Endothelial cell of umbilical vein (primary cell): ENCODE data around the gene TBC1D17. TPM values are rescaled to one million over a fixed set of nuclear protein-coding genes. Genes with fewer than 3 reads are reported as not detected.

Source experiments
- BruUV-seq: library from RNA; stranded (reverse); fragments of 400-500 nt; replicated peaks from 2 replicates; lab custom pipeline; 2021; lab: Mats Ljungman, UMichigan
- CTCF ChIA-PET: fragments of 300-600, 350-600 bp; sonication (Branson Sonifier 250); formaldehyde crosslinking; loops from one replicate; lab custom pipeline; 2021; ENCODE audit warnings: antibody characterized with exemption, inconsistent platforms; lab: Charles Lee
- POLR2A ChIA-PET: fragments of 300-600, 350-600 bp; sonication (Branson Sonifier 250); formaldehyde crosslinking; loops from one replicate; lab custom pipeline; 2021; ENCODE audit warnings: antibody characterized with exemption, inconsistent platforms; lab: Charles Lee
- DNase-seq: peaks from one replicate; pipeline ENCODE4 v3.0.0-alpha.2; 2011; ENCODE audit warnings: low read depth, low spot score
- FAIRE-seq: peaks from 2 replicates; lab custom pipeline; 2011; peaks lifted over from hg19 to GRCh38; lab: Jason Lieb, UNC
- H2AFZ ChIP-seq: 2 replicates; pipeline ENCODE4 v1.6.0; 2012; ENCODE audit warnings: low read depth, low read length, control low read depth, inconsistent platforms
- H3K27ac ChIP-seq: 2 replicates; pipeline ENCODE4 v1.5.1; 2011; ENCODE audit warnings: low read depth, mild to moderate bottlenecking, control low read depth, low read length, moderate library complexity; ENCODE audit not compliant: insufficient read depth
- H3K27me3 ChIP-seq, 2 experiments: 2 replicates each; pipeline versions ENCODE4 v1.6.0 to v1.6.1; 2011; ENCODE audit warnings: low read length in 2 of 2, mixed read lengths in 1 of 2; ENCODE audit not compliant: control insufficient read depth in 2 of 2, insufficient read depth in 2 of 2
- H3K36me3 ChIP-seq, 2 experiments: 2 replicates in 1 of 2; 3 replicates in 1 of 2; pipeline ENCODE4 v1.5.1; 2011; ENCODE audit warnings: low read length in 2 of 2, mild to moderate bottlenecking in 1 of 2, moderate library complexity in 1 of 2; ENCODE audit not compliant: control insufficient read depth in 2 of 2, insufficient read depth in 2 of 2; ENCODE audit errors: extremely low read depth in 1 of 2
- H3K4me1 ChIP-seq: 3 replicates; pipeline ENCODE4 v1.5.1; 2011; ENCODE audit warnings: mild to moderate bottlenecking, low read length; ENCODE audit not compliant: control insufficient read depth, insufficient read depth; ENCODE audit errors: extremely low read depth
- H3K4me2 ChIP-seq: 2 replicates; pipeline ENCODE4 v1.6.1; 2011; ENCODE audit warnings: low read length, control low read depth, mixed read lengths; ENCODE audit not compliant: insufficient read depth
- H3K4me3 ChIP-seq, 3 experiments: fragments of 200-600 bp in 1 of 3; sonication (generic), shearing (Covaris generic) in 1 of 3; replicated peaks in 1 of 3; 2 replicates each; pipeline ENCODE4 v1.5.1; 2011 to 2016; ENCODE audit warnings: control low read depth in 3 of 3, low read length in 3 of 3, mild to moderate bottlenecking in 2 of 3, inconsistent platforms in 1 of 3, low read depth in 1 of 3, moderate library complexity in 1 of 3; ENCODE audit not compliant: insufficient read depth in 1 of 3
- H3K79me2 ChIP-seq: 2 replicates; pipeline ENCODE4 v1.6.0; 2012; ENCODE audit warnings: low read length, inconsistent platforms; ENCODE audit not compliant: control insufficient read depth, insufficient read depth
- H3K9ac ChIP-seq: replicated peaks from 2 replicates; pipeline ENCODE3; 2011; ENCODE audit warnings: low read length, control low read depth; ENCODE audit not compliant: insufficient read depth; ENCODE audit errors: extremely low read depth
- H3K9me1 ChIP-seq: replicated peaks from 3 replicates; pipeline ENCODE4 v1.6.0; 2011; ENCODE audit warnings: mild to moderate bottlenecking, low read length; ENCODE audit not compliant: control insufficient read depth, insufficient read depth; ENCODE audit errors: extremely low read depth
- H3K9me3 ChIP-seq: replicated peaks from 2 replicates; pipeline ENCODE4 v1.5.1; 2012; ENCODE audit warnings: low read length, inconsistent platforms; ENCODE audit not compliant: control insufficient read depth, insufficient read depth
- H4K20me1 ChIP-seq: replicated peaks from 2 replicates; pipeline ENCODE3; 2011; ENCODE audit warnings: mild to moderate bottlenecking, low read length; ENCODE audit not compliant: control insufficient read depth, insufficient read depth; ENCODE audit errors: extremely low read depth
- EZH2 ChIP-seq: IDR thresholded peaks from 2 replicates; pipeline ENCODE4 v1.6.1; 2012; ENCODE audit warnings: borderline replicate concordance, low read depth, mild to moderate bottlenecking, moderate library complexity, low read length, inconsistent platforms; ENCODE audit not compliant: severe bottlenecking
- FOS ChIP-seq: IDR thresholded peaks from 2 replicates; pipeline ENCODE4 v1.6.1; 2011; ENCODE audit warnings: mild to moderate bottlenecking, low read length, moderate library complexity, borderline replicate concordance; ENCODE audit not compliant: insufficient read depth
- GATA2 ChIP-seq: IDR thresholded peaks from 2 replicates; pipeline ENCODE4 v1.7.0; 2011; ENCODE audit warnings: low read depth, mild to moderate bottlenecking, moderate library complexity, mixed read lengths, low read length; ENCODE audit not compliant: insufficient read length, insufficient read depth
- JUN ChIP-seq: IDR thresholded peaks from 2 replicates; pipeline ENCODE4 v1.6.1; 2011; ENCODE audit warnings: borderline replicate concordance, low read depth; ENCODE audit not compliant: insufficient read length, insufficient read depth
- MYC ChIP-seq: IDR thresholded peaks from one replicate; pipeline ENCODE4 v1.6.1; 2011; ENCODE audit warnings: mild to moderate bottlenecking, low read depth, low read length
- POLR2A ChIP-seq: IDR thresholded peaks from 2 replicates; pipeline ENCODE4 v1.6.1; 2012; ENCODE audit warnings: low read depth, mild to moderate bottlenecking, control low read depth, low read length
- POLR2AphosphoS5 ChIP-seq: IDR thresholded peaks from 2 replicates; pipeline ENCODE4 v1.6.1; 2012; ENCODE audit warnings: low read depth, mild to moderate bottlenecking, control low read depth, low read length, moderate library complexity; ENCODE audit not compliant: insufficient read depth
- dilution Hi-C: fragments of 300-500 bp; cut with MboI; formaldehyde crosslinking; loops from one replicate; pipeline ENCODE4 v1.15.0; 2019; ENCODE audit warnings: low sequenced_read_pairs; ENCODE audit not compliant: extremely low pct_ligation_motif_present
- intact Hi-C: fragments of 100-400 bp; cut with micrococcal nuclease; formaldehyde crosslinking; loops from one replicate; pipeline ENCODE4 v1.10.0; 2022
- polyA plus RNA-seq, 4 experiments: library from polyadenylated mRNA; depleted of rRNA in 3 of 4; stranded (reverse) in 3 of 4; unstranded in 1 of 4; fragments of >200 nt; gene quantifications; 2 replicates each; pipeline versions ENCODE4 v1.2.1 to v1.2.3, GENCODE V29; 2011 to 2012; ENCODE audit warnings: missing spikeins in 1 of 4
- total RNA-seq: library from RNA; stranded (reverse); gene quantifications from 2 replicates; pipeline ENCODE4 v1.2.3, GENCODE V29; 2021
- TF ChIP-seq, protein P1 (sequence below), 2 donors: IDR thresholded peaks; 1 replicate in 1 of 2; 2 replicates in 1 of 2; pipeline ENCODE4 v1.5.1; 2011; ENCODE audit warnings: low read length in 2 of 2, mild to moderate bottlenecking in 2 of 2, moderate library complexity in 2 of 2, control low read depth in 1 of 2, inconsistent platforms in 1 of 2, low read depth in 1 of 2; ENCODE audit not compliant: insufficient read depth in 1 of 2; ENCODE audit errors: extremely low read depth in 1 of 2
- TF ChIP-seq, protein P2 (sequence below): IDR thresholded peaks from 2 replicates; pipeline ENCODE4 v1.6.1; 2011; ENCODE audit not compliant: insufficient read depth, insufficient read length

TBC1D17 gene
- total and polyA plus RNA-seq, 2 donors (not counting 3 experiments of a cell fraction or from before 2014, with no cell fraction given), result 34.2 to 39.3 TPM

DNA sequence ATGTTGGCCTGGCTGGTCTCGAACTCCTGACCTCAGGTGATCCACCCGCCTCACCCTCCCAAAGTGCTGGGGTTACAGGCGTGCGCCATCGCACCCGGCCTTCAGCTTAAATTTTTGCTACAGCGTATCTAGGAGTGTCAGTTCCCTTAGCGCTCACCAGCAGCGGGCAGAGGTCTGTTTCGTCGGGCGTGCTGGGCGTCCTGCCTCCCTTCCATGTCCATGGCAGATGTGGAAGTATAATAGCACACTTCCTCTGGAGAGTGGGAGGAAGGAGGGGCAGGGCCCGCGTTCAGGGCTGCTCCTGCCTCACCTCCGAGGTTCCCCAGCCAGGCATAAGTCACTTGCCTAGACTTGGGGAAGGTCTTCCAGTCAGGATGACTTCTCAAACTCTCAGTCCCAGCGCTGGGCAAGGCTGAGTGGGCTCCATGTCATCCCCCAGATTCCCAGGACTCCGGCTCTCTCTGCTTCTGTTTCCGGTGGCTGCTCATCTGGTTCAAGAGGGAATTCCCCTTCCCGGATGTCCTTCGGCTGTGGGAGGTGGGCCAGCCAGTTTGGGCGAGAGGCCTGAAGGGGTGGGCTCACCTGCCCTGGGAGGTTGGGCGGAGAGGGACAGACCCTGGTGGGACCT, 9.6 kb downstream of the TBC1D17 start:
- H3K4me1 ChIP-seq, result peaks cover 3% of the 10 kb centered on the region
- intact Hi-C loops, result no loop called here
- H3K4me2 ChIP-seq, result no peak overlapping the region
- TF ChIP-seq MYC (no peak), GATA2 (no peak), POLR2A (no peak), JUN (no peak), POLR2AphosphoS5 (no peak), FOS (no peak), EZH2 (no peak)
- TF ChIP-seq, protein P1, sequence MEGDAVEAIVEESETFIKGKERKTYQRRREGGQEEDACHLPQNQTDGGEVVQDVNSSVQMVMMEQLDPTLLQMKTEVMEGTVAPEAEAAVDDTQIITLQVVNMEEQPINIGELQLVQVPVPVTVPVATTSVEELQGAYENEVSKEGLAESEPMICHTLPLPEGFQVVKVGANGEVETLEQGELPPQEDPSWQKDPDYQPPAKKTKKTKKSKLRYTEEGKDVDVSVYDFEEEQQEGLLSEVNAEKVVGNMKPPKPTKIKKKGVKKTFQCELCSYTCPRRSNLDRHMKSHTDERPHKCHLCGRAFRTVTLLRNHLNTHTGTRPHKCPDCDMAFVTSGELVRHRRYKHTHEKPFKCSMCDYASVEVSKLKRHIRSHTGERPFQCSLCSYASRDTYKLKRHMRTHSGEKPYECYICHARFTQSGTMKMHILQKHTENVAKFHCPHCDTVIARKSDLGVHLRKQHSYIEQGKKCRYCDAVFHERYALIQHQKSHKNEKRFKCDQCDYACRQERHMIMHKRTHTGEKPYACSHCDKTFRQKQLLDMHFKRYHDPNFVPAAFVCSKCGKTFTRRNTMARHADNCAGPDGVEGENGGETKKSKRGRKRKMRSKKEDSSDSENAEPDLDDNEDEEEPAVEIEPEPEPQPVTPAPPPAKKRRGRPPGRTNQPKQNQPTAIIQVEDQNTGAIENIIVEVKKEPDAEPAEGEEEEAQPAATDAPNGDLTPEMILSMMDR (IDR thresholded peaks at IDR 0.05; ENCODE audit: extremely low read depth in 1 of 2, insufficient read depth in 1 of 2, low read depth in 1 of 2, low read length in 2 of 2), result no peak
- TF ChIP-seq, protein P2, sequence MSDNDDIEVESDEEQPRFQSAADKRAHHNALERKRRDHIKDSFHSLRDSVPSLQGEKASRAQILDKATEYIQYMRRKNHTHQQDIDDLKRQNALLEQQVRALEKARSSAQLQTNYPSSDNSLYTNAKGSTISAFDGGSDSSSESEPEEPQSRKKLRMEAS, result no peak
- H3K9ac ChIP-seq, result no peak overlapping the region
- no peak for FAIRE-seq
- H3K36me3 ChIP-seq, result peaks cover 16 to 25% of the 10 kb centered on the region in 2 experiments
- no peaks in the 10 kb centered on the region for H3K27me3 ChIP-seq
- no TSS peak for BruUV-seq
- H3K27ac ChIP-seq, result no peak overlapping the region
- no peaks in the 10 kb centered on the region for H3K9me3 ChIP-seq
- H3K4me3 ChIP-seq, result no peak overlapping the region
- no peaks in the 10 kb centered on the region for H3K9me1 ChIP-seq
- no peak for DNase-seq
- CTCF ChIA-PET, result no interaction called here
- H3K79me2 ChIP-seq, result no peaks in the 10 kb centered on the region
- H2AFZ ChIP-seq, result no peak overlapping the region
- H4K20me1 ChIP-seq, result no peaks in the 10 kb centered on the region
- dilution Hi-C loops, result no loop called here
- POLR2A ChIA-PET, result no interaction called here
